GM23338 (cell line): ENCODE results near the gene GALR2.

ENCODE experiments used
- CREB1 ChIP-seq: fragments of 250-450 bp; sonication (Bioruptor Pico); IDR thresholded peaks from 2 replicates; pipeline ENCODE4 v1.5.0; 2020; ENCODE audit warnings: low read depth, mild to moderate bottlenecking, moderate library complexity
- CTCF ChIP-seq, 2 experiments: fragments of 200-600 bp in 1 of 2; sonication (generic) in 1 of 2; conservative IDR thresholded peaks; 2 replicates each; pipeline versions ENCODE4 v1.5.1 to v1.6.1; 2016 to 2017; ENCODE audit warnings: antibody characterized with exemption in 2 of 2, low read depth in 2 of 2, mild to moderate bottlenecking in 2 of 2, moderate library complexity in 1 of 2
- ETS1 ChIP-seq: IDR thresholded peaks from 2 replicates; pipeline ENCODE4 v1.6.1; 2016; ENCODE audit warnings: antibody characterized with exemption
- EZH2 ChIP-seq: fragments of 200-600 bp; sonication (generic); IDR thresholded peaks from one replicate; pipeline ENCODE4 v1.8.0; 2017; ENCODE audit warnings: antibody characterized with exemption, mild to moderate bottlenecking, low read depth; ENCODE audit not compliant: unreplicated experiment
- EZH2phosphoT487 ChIP-seq: fragments of 200-600 bp; sonication (generic); IDR thresholded peaks from one replicate; pipeline ENCODE4 v1.8.1; 2018; ENCODE audit warnings: antibody characterized with exemption; ENCODE audit not compliant: unreplicated experiment
- JUNB ChIP-seq: IDR thresholded peaks from one replicate; pipeline ENCODE4 v1.6.1; 2016; ENCODE audit warnings: antibody characterized with exemption; ENCODE audit not compliant: unreplicated experiment
- NANOG ChIP-seq: IDR thresholded peaks from 2 replicates; pipeline ENCODE4 v1.6.1; 2016; ENCODE audit warnings: antibody characterized with exemption, borderline replicate concordance
- POLR2AphosphoS5 ChIP-seq: IDR thresholded peaks from 2 replicates; pipeline ENCODE4 v1.6.1; 2016; ENCODE audit warnings: antibody characterized with exemption, low read depth
- REST ChIP-seq: IDR thresholded peaks from one replicate; pipeline ENCODE4 v1.6.1; 2018; ENCODE audit warnings: antibody characterized with exemption; ENCODE audit not compliant: unreplicated experiment
- ZNF114 ChIP-seq: fragments of 250-450 bp; sonication (Bioruptor Pico); IDR thresholded peaks from 2 replicates; pipeline ENCODE4 v1.5.0; 2020; ENCODE audit warnings: mild to moderate bottlenecking, moderate library complexity

GRCh38 chr17:76115138-76115754 lies 40.7 kb downstream of the GALR2 start:
- TF ChIP-seq JUNB (no peak), CTCF (conservative IDR thresholded peaks at IDR 0.05; ENCODE audit: low read depth in 2 of 2) (no peak), POLR2AphosphoS5 (no peak), REST (no peak), CREB1 (CRISPR knock-in tag) (no peak), EZH2 (no peak), EZH2phosphoT487 (no peak), NANOG (no peak), ETS1 (no peak), ZNF114 (CRISPR knock-in tag) (no peak)
